ENCODE results near the gene PCNX1. TPM values are rescaled to one million over a fixed set of nuclear protein-coding genes. Genes with fewer than 3 reads are reported as not detected.

The PCNX1 gene
- total and polyA plus RNA-seq, 2 donors (not counting 1 experiment from before 2014, with no cell fraction given), result 35.7 to 69.4 TPM

GRCh38 chr14:70881549-70882177 lies 25.6 kb upstream of the PCNX1 start:
- H3K27me3 ChIP-seq (ENCODE audit: control insufficient read depth, insufficient read depth, low read length), result no peaks in the 10 kb centered on the region
- no peak for DNase-seq (ENCODE audit: low read depth in 2 of 2)
- H3K79me2 ChIP-seq (ENCODE audit: control insufficient read depth, insufficient read depth, low read length), result no peaks in the 10 kb centered on the region
- no peak overlapping the region for H3K27ac ChIP-seq (ENCODE audit: insufficient read depth, low read length)
- H3K4me3 ChIP-seq (replicated peaks in 1 of 4; ENCODE audit: control extremely low read depth in 1 of 4, insufficient read depth in 1 of 4, low read depth in 3 of 4, low read length in 4 of 4), result no peak overlapping the region
- no peak overlapping the region for H3K4me2 ChIP-seq (ENCODE audit: extremely low read depth, insufficient read depth, low read length)
- no peak overlapping the region for H2AFZ ChIP-seq (ENCODE audit: low read length)
- H3K9me3 ChIP-seq (ENCODE audit: control insufficient read depth, insufficient read depth, low read depth, low read length), result no peaks in the 10 kb centered on the region
- H3K9ac ChIP-seq (ENCODE audit: insufficient read depth, low read length), result no peak overlapping the region
- no peaks in the 10 kb centered on the region for H3K36me3 ChIP-seq (ENCODE audit: control insufficient read depth, insufficient read depth, low read length)
- no peaks in the 10 kb centered on the region for H3K4me1 ChIP-seq (ENCODE audit: control insufficient read depth, extremely low read depth, insufficient read depth, low read length)
- TF ChIP-seq EZH2 (IDR thresholded peaks at IDR 0.05; ENCODE audit: low read length, missing control alignments), result no peak
- TF ChIP-seq, protein P1, sequence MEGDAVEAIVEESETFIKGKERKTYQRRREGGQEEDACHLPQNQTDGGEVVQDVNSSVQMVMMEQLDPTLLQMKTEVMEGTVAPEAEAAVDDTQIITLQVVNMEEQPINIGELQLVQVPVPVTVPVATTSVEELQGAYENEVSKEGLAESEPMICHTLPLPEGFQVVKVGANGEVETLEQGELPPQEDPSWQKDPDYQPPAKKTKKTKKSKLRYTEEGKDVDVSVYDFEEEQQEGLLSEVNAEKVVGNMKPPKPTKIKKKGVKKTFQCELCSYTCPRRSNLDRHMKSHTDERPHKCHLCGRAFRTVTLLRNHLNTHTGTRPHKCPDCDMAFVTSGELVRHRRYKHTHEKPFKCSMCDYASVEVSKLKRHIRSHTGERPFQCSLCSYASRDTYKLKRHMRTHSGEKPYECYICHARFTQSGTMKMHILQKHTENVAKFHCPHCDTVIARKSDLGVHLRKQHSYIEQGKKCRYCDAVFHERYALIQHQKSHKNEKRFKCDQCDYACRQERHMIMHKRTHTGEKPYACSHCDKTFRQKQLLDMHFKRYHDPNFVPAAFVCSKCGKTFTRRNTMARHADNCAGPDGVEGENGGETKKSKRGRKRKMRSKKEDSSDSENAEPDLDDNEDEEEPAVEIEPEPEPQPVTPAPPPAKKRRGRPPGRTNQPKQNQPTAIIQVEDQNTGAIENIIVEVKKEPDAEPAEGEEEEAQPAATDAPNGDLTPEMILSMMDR (conservative IDR thresholded peaks at IDR 0.05 in 1 of 2, IDR thresholded peaks at IDR 0.05 in 1 of 2; ENCODE audit: low read depth in 1 of 2, low read length in 2 of 2), result no peak
- H4K20me1 ChIP-seq (ENCODE audit: control insufficient read depth, extremely low read depth, insufficient read depth, low read length), result no peaks in the 10 kb centered on the region

DNA sequence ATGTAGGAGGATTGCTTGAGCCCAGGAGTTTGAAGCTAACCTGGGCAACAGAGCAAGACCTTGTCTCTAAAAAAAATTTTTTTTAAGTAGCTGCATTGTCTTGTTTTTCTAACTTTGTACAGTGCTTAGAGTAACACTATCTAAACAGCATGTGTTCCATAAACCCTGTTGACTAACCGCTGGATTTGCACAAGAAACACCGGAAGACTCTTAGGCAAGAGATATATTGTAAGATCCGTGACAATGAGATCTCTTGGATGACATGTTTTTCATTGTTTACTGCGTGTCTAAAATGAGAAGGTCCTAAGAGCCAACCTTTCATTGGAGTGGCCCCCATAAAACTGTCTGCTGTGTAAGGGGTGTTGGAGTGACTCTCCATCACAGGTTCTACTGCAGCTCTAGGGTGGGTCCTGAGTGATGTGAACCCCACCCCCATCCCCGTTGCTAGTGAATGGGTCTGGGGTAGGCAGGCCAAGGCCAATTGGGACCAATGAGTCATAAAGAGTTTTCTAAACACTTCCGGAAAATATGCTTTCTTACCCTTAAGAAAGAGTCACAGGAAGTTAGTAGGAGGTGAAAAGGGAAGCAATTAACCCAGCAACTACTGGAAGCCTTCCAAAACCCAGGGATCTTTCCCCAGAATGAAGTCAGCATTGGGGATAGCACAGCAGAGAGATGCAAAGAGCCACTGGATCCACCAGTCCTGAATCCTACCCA lies 24.3 kb upstream of the PCNX1 start:
- peak overlapping the region; percentile 1 for H3K4me2 ChIP-seq (ENCODE audit: extremely low read depth, insufficient read depth, low read length)
- peaks cover 4% of the 10 kb centered on the region for H3K4me1 ChIP-seq (ENCODE audit: control insufficient read depth, extremely low read depth, insufficient read depth, low read length)
- TF ChIP-seq EZH2 (IDR thresholded peaks at IDR 0.05; ENCODE audit: low read length, missing control alignments), result no peak
- TF ChIP-seq, protein P1 (conservative IDR thresholded peaks at IDR 0.05 in 1 of 2, IDR thresholded peaks at IDR 0.05 in 1 of 2; ENCODE audit: low read depth in 1 of 2, low read length in 2 of 2), result no peak

DNA sequence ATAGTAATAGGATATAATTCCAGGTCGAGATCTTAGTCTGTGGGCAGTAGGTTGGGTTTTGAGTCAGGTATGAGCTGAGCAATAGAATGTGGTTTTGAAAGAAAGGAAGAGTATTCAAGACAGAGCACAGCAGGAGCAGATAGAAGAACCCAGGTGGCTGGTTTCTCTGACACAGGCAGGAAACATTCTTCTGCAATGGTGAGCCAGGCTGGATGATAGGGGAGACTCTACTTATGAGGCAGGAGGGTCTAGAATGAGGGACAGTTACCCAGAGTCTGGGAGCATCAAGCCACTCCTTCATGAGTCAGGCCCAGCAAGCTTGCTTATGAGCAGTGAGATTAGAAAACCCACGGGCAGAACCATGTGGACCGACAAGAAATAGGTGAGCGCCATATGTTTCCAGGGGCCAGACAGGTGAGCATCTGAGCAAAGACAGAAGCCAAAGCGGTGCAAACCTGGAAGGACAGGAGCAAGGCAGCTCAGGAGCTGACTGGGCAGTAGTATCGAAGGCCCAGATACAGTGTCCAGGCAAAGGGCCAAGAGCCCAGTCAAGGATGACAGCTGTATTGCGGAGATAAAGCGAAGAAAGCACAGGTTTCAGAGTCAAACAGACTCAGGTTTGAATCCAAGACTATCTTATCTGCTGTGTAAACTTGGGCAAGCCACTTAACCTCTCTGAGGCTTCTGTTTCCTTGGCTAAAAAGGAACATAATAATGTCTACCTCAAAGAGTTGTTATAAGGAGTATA lies 22.5 kb upstream of the PCNX1 start:
- Histone ChIP-seq H3K36me3 (ENCODE audit: control insufficient read depth, insufficient read depth, low read length) (no peaks in the 10 kb centered on the region), H3K4me1 (ENCODE audit: control insufficient read depth, extremely low read depth, insufficient read depth, low read length) (peaks cover 11% of the 10 kb centered on the region)
- TF ChIP-seq EZH2 (IDR thresholded peaks at IDR 0.05; ENCODE audit: low read length, missing control alignments), result no peak
- TF ChIP-seq, protein P1 (conservative IDR thresholded peaks at IDR 0.05 in 1 of 2, IDR thresholded peaks at IDR 0.05 in 1 of 2; ENCODE audit: low read depth in 1 of 2, low read length in 2 of 2), result no peak

More for the DNA sequence above, 24.3 kb upstream of the PCNX1 start:
- H3K9ac ChIP-seq (ENCODE audit: insufficient read depth, low read length), result no peak overlapping the region
- DNase-seq (ENCODE audit: low read depth in 2 of 2), result peak; percentile 67 to 70
- no peaks in the 10 kb centered on the region for H4K20me1 ChIP-seq (ENCODE audit: control insufficient read depth, extremely low read depth, insufficient read depth, low read length)
- no peaks in the 10 kb centered on the region for H3K9me3 ChIP-seq (ENCODE audit: control insufficient read depth, insufficient read depth, low read depth, low read length)
- no peaks in the 10 kb centered on the region for H3K36me3 ChIP-seq (ENCODE audit: control insufficient read depth, insufficient read depth, low read length)
- no peak overlapping the region for H3K27ac ChIP-seq (ENCODE audit: insufficient read depth, low read length)
- H2AFZ ChIP-seq (ENCODE audit: low read length), result no peak overlapping the region
- H3K27me3 ChIP-seq (ENCODE audit: control insufficient read depth, insufficient read depth, low read length), result no peaks in the 10 kb centered on the region
- H3K79me2 ChIP-seq (ENCODE audit: control insufficient read depth, insufficient read depth, low read length), result no peaks in the 10 kb centered on the region
- H3K4me3 ChIP-seq (replicated peaks in 1 of 4; ENCODE audit: control extremely low read depth in 1 of 4, insufficient read depth in 1 of 4, low read depth in 3 of 4, low read length in 4 of 4), result no peak overlapping the region

More for the DNA sequence above, 22.5 kb upstream of the PCNX1 start:
- peak in 1 of 2 donors; percentile 23 for DNase-seq (ENCODE audit: low read depth in 2 of 2)
- Histone ChIP-seq H2AFZ (ENCODE audit: low read length) (no peak overlapping the region), H3K27me3 (ENCODE audit: control insufficient read depth, insufficient read depth, low read length) (no peaks in the 10 kb centered on the region), H3K27ac (ENCODE audit: insufficient read depth, low read length) (no peak overlapping the region), H3K9me3 (ENCODE audit: control insufficient read depth, insufficient read depth, low read depth, low read length) (no peaks in the 10 kb centered on the region), H3K79me2 (ENCODE audit: control insufficient read depth, insufficient read depth, low read length) (no peaks in the 10 kb centered on the region), H4K20me1 (ENCODE audit: control insufficient read depth, extremely low read depth, insufficient read depth, low read length) (no peaks in the 10 kb centered on the region), H3K4me3 (replicated peaks in 1 of 4; ENCODE audit: control extremely low read depth in 1 of 4, insufficient read depth in 1 of 4, low read depth in 3 of 4, low read length in 4 of 4) (no peak overlapping the region), H3K9ac (ENCODE audit: insufficient read depth, low read length) (no peak overlapping the region), H3K4me2 (ENCODE audit: extremely low read depth, insufficient read depth, low read length) (no peak overlapping the region)
